Astrocyte (in vitro differentiated cells and primary cell): ENCODE measurements around the gene SYT14. TPM values are rescaled to one million over a fixed set of nuclear protein-coding genes. Genes with fewer than 3 reads are reported as not detected.
"Not testable (repeated sequence)": the region's sequence is repeated elsewhere in the genome, so short reads cannot be mapped to it uniquely, and the experiment has no call there.

ENCODE experiments used
- DNase-seq: peaks from one replicate; pipeline ENCODE4 v3.0.0-alpha.2; 2010; ENCODE audit warnings: low read depth
- FAIRE-seq: peaks from 2 replicates; lab custom pipeline; 2011; peaks lifted over from hg19 to GRCh38; lab: Jason Lieb, UNC
- H2AFZ ChIP-seq: 2 replicates; pipeline ENCODE4 v1.6.0; 2012; ENCODE audit warnings: low read depth, low read length, inconsistent platforms
- H3K27ac ChIP-seq: 2 replicates; pipeline ENCODE4 v1.5.1; 2011; ENCODE audit warnings: low read depth, low read length, inconsistent platforms
- H3K27me3 ChIP-seq: 2 replicates; pipeline ENCODE4 v1.6.0; 2011; ENCODE audit warnings: low read length, inconsistent platforms; ENCODE audit not compliant: insufficient read depth
- H3K36me3 ChIP-seq: 2 replicates; pipeline ENCODE4 v1.5.1; 2011; ENCODE audit warnings: low read length, inconsistent platforms; ENCODE audit not compliant: insufficient read depth
- H3K4me1 ChIP-seq: 2 replicates; pipeline ENCODE4 v1.5.1; 2011; ENCODE audit warnings: low read length, inconsistent platforms; ENCODE audit not compliant: insufficient read depth
- H3K4me2 ChIP-seq: 2 replicates; pipeline ENCODE4 v1.6.0; 2012; ENCODE audit warnings: low read length, inconsistent platforms
- H3K4me3 ChIP-seq: 2 replicates; pipeline ENCODE4 v1.5.1; 2011; ENCODE audit warnings: low read depth, mild to moderate bottlenecking, low read length, inconsistent platforms; ENCODE audit not compliant: insufficient read depth
- H3K79me2 ChIP-seq: 2 replicates; pipeline ENCODE4 v1.6.0; 2012; ENCODE audit warnings: mild to moderate bottlenecking, low read length, inconsistent platforms; ENCODE audit not compliant: insufficient read depth
- H3K9ac ChIP-seq: 2 replicates; pipeline ENCODE4 v1.6.0; 2012; ENCODE audit warnings: mild to moderate bottlenecking, low read length, inconsistent platforms
- H3K9me3 ChIP-seq: 2 replicates; pipeline ENCODE4 v1.5.1; 2012; ENCODE audit warnings: low read depth, mild to moderate bottlenecking, low read length, inconsistent platforms; ENCODE audit not compliant: insufficient read depth
- H4K20me1 ChIP-seq: 2 replicates; pipeline ENCODE4 v1.6.0; 2012; ENCODE audit warnings: low read length, inconsistent platforms; ENCODE audit not compliant: insufficient read depth
- H3K27ac Mint-ChIP-seq: one replicate; pipeline ENCODE4 v1.8.0; 2021; ENCODE audit warnings: mild to moderate bottlenecking, mixed read lengths; ENCODE audit not compliant: unreplicated experiment
- H3K27me3 Mint-ChIP-seq: one replicate; pipeline ENCODE4 v1.8.0; 2021; ENCODE audit warnings: low read depth, mixed read lengths; ENCODE audit not compliant: unreplicated experiment
- H3K36me3 Mint-ChIP-seq: one replicate; pipeline ENCODE4 v1.8.0; 2021; ENCODE audit warnings: low read depth, mixed read lengths; ENCODE audit not compliant: unreplicated experiment
- H3K4me1 Mint-ChIP-seq: one replicate; pipeline ENCODE4 v1.8.0; 2021; ENCODE audit warnings: low read depth, mixed read lengths; ENCODE audit not compliant: unreplicated experiment
- H3K4me3 Mint-ChIP-seq: one replicate; pipeline ENCODE4 v1.8.0; 2021; ENCODE audit warnings: mild to moderate bottlenecking, moderate library complexity, mixed read lengths; ENCODE audit not compliant: unreplicated experiment
- H3K9me3 Mint-ChIP-seq: one replicate; pipeline ENCODE4 v1.8.0; 2021; ENCODE audit warnings: mild to moderate bottlenecking, mixed read lengths; ENCODE audit not compliant: unreplicated experiment
- CTCF ChIP-seq: IDR thresholded peaks from 2 replicates; pipeline ENCODE4 v1.5.1; 2011; ENCODE audit warnings: low read depth, mild to moderate bottlenecking, inconsistent platforms, low read length, moderate library complexity; ENCODE audit not compliant: insufficient read depth
- EZH2 ChIP-seq: IDR thresholded peaks from 2 replicates; pipeline ENCODE4 v1.6.1; 2012; ENCODE audit warnings: mild to moderate bottlenecking, low read length, inconsistent platforms; ENCODE audit not compliant: insufficient read depth
- total RNA-seq: library from RNA; stranded (reverse); gene quantifications from 2 replicates; pipeline ENCODE4 v1.2.1, GENCODE V29; 2021

The SYT14 gene
- total RNA-seq, 1 donor from 2014 or later = 6.1 TPM

GRCh38 chr1:210189426-210189825 is 251.4 kb downstream of the SYT14 start:
- Mint-ChIP-seq H3K27me3 (no peaks in the 10 kb centered on the region), H3K27ac (no peak overlapping the region), H3K36me3 (no peaks in the 10 kb centered on the region), H3K9me3 (no peaks in the 10 kb centered on the region), H3K4me3 (no peak overlapping the region), H3K4me1 (no peaks in the 10 kb centered on the region)
- H3K36me3 ChIP-seq = no peaks in the 10 kb centered on the region
- no peak overlapping the region for H3K4me3 ChIP-seq
- H3K4me1 ChIP-seq = peaks cover 8% of the 10 kb centered on the region
- H4K20me1 ChIP-seq = no peaks in the 10 kb centered on the region
- TF ChIP-seq EZH2 (no peak), CTCF (no peak)
- H3K27ac ChIP-seq = no peak overlapping the region
- H2AFZ ChIP-seq = no peak overlapping the region
- H3K4me2 ChIP-seq = no peak overlapping the region
- no peaks in the 10 kb centered on the region for H3K79me2 ChIP-seq
- H3K9ac ChIP-seq = no peak overlapping the region
- H3K9me3 ChIP-seq = no peaks in the 10 kb centered on the region
- no peaks in the 10 kb centered on the region for H3K27me3 ChIP-seq
- FAIRE-seq (no peak), DNase-seq (no peak)

- Mint-ChIP-seq H3K9me3 (peaks cover 9% of the 10 kb centered on the region), H3K4me3 (no peak overlapping the region), H3K36me3 (no peaks in the 10 kb centered on the region), H3K4me1 (no peaks in the 10 kb centered on the region), H3K27ac (no peak overlapping the region), H3K27me3 (no peaks in the 10 kb centered on the region)
- DNase-seq (no peak), FAIRE-seq (no peak)
- no peak overlapping the region for H3K4me3 ChIP-seq
- H3K4me1 ChIP-seq = no peaks in the 10 kb centered on the region
- no peaks in the 10 kb centered on the region for H3K9me3 ChIP-seq
- H3K27me3 ChIP-seq = peaks cover 3% of the 10 kb centered on the region
- no peaks in the 10 kb centered on the region for H3K36me3 ChIP-seq
- no peak overlapping the region for H2AFZ ChIP-seq
- H3K9ac ChIP-seq = no peak overlapping the region
- H3K27ac ChIP-seq = no peak overlapping the region
- no peaks in the 10 kb centered on the region for H3K79me2 ChIP-seq
- no peaks in the 10 kb centered on the region for H4K20me1 ChIP-seq
- no peak overlapping the region for H3K4me2 ChIP-seq
- TF ChIP-seq CTCF (no peak), EZH2 (no peak)
These were observed 257.7 kb downstream of the SYT14 start for GRCh38 chr1:210195635-210196160.

GRCh38 chr1:210196266-210196665 is 258.2 kb downstream of the SYT14 start:
- not testable (repeated sequence) for H3K4me1 Mint-ChIP-seq, H3K36me3 Mint-ChIP-seq, H3K4me2 ChIP-seq, H3K9ac ChIP-seq, H3K9me3 Mint-ChIP-seq, H3K27me3 ChIP-seq, H3K4me3 ChIP-seq, H3K27me3 Mint-ChIP-seq, H2AFZ ChIP-seq, DNase-seq, H3K4me1 ChIP-seq, FAIRE-seq, H3K27ac Mint-ChIP-seq, H4K20me1 ChIP-seq, H3K4me3 Mint-ChIP-seq, H3K36me3 ChIP-seq, H3K79me2 ChIP-seq, H3K9me3 ChIP-seq, H3K27ac ChIP-seq
